B cell (primary cell): ENCODE data around the gene C4orf46. TPM values are rescaled to one million over a fixed set of nuclear protein-coding genes. Genes with fewer than 3 reads are reported as not detected.

Source experiments
- ATAC-seq: fragments of 200-7000 bp; cut with Tn5 transposase; one replicate; pipeline ENCODE4 v1.10.0; 2021; ENCODE audit warnings: low read depth, mild to moderate bottlenecking, moderate number of reproducible peaks, moderate library complexity
- CTCF ChIA-PET: fragments of 350-600 bp; sonication (Branson Sonifier 250); formaldehyde crosslinking; loops from one replicate; lab custom pipeline; 2021; ENCODE audit warnings: antibody characterized with exemption, inconsistent platforms; lab: Charles Lee
- POLR2A ChIA-PET: fragments of 350-600 bp; sonication (Branson Sonifier 250); formaldehyde crosslinking; loops from one replicate; lab custom pipeline; 2021; ENCODE audit warnings: antibody characterized with exemption; lab: Charles Lee
- DNase-seq: peaks from one replicate; pipeline ENCODE4 v3.0.0; 2013
- H2AFZ ChIP-seq: 2 replicates; pipeline ENCODE4 v1.6.1; 2012; ENCODE audit warnings: mild to moderate bottlenecking, low read depth, low read length; ENCODE audit not compliant: insufficient read depth, poor library complexity, severe bottlenecking
- H3K27ac ChIP-seq, 2 donors: 1 replicate in 1 of 2; 2 replicates in 1 of 2; pipeline ENCODE4 v1.5.1; 2012 to 2013; ENCODE audit warnings: low read length in 2 of 2, mild to moderate bottlenecking in 2 of 2, moderate library complexity in 1 of 2
- H3K27me3 ChIP-seq, 4 experiments: fragments of 200-600 bp in 1 of 4; sonication (generic) in 1 of 4; replicated peaks in 1 of 4; 1 replicate in 2 of 4; 2 replicates in 2 of 4; pipeline versions ENCODE4 v1.6.1 to v1.7.0; 2013 to 2016; ENCODE audit warnings: low read length in 3 of 4, mild to moderate bottlenecking in 2 of 4, mixed read lengths in 1 of 4, moderate library complexity in 1 of 4; ENCODE audit not compliant: insufficient read depth in 4 of 4, control insufficient read depth in 3 of 4; ENCODE audit errors: control extremely low read depth in 1 of 4
- H3K36me3 ChIP-seq, 2 experiments: replicated peaks in 1 of 2; 1 replicate in 1 of 2; 2 replicates in 1 of 2; pipeline versions ENCODE4 v1.6.1 to v1.7.1; 2013; ENCODE audit warnings: low read length in 1 of 2; ENCODE audit not compliant: insufficient read depth in 2 of 2, control insufficient read depth in 1 of 2; ENCODE audit errors: control extremely low read depth in 1 of 2, extremely low read depth in 1 of 2
- H3K4me1 ChIP-seq, 2 donors: fragments of 200-600 bp in 1 of 2; sonication (generic) in 1 of 2; 1 replicate in 1 of 2; 2 replicates in 1 of 2; pipeline versions ENCODE4 v1.5.1 to v1.6.1; 2013 to 2017; ENCODE audit warnings: low read length in 2 of 2; ENCODE audit not compliant: control insufficient read depth in 2 of 2, insufficient read depth in 2 of 2
- H3K4me2 ChIP-seq: replicated peaks from 2 replicates; pipeline ENCODE3; 2012; ENCODE audit warnings: mild to moderate bottlenecking, low read depth, low read length; ENCODE audit not compliant: poor library complexity, severe bottlenecking
- H3K4me3 ChIP-seq, 5 experiments: fragments of 200-600 bp in 1 of 5; sonication (generic) in 1 of 5; 1 replicate in 3 of 5; 2 replicates in 2 of 5; pipeline versions ENCODE4 v1.5.1 to v1.7.0; 2011 to 2016; ENCODE audit warnings: low read length in 4 of 5, mild to moderate bottlenecking in 4 of 5, low read depth in 2 of 5, control low read depth in 1 of 5, moderate library complexity in 1 of 5; ENCODE audit not compliant: insufficient read depth in 1 of 5; ENCODE audit errors: control extremely low read depth in 1 of 5, extremely low read depth in 1 of 5
- H3K79me2 ChIP-seq: fragments of 200-600 bp; sonication (generic); one replicate; pipeline ENCODE4 v1.6.0; 2016; ENCODE audit warnings: low read length; ENCODE audit not compliant: control insufficient read depth, insufficient read depth
- H3K9ac ChIP-seq: fragments of 200-600 bp; sonication (generic); 2 replicates; pipeline ENCODE4 v1.6.1; 2017; ENCODE audit warnings: mild to moderate bottlenecking, low read length, moderate library complexity
- H3K9me3 ChIP-seq, 3 donors: one replicate each; pipeline versions ENCODE4 v1.6.1 to v1.7.1; 2013; ENCODE audit warnings: low read length in 2 of 3; ENCODE audit not compliant: control insufficient read depth in 2 of 3, insufficient read depth in 1 of 3; ENCODE audit errors: control extremely low read depth in 1 of 3
- H4K20me1 ChIP-seq: 2 replicates; pipeline ENCODE4 v1.6.0; 2012; ENCODE audit warnings: mild to moderate bottlenecking, low read length; ENCODE audit not compliant: insufficient read depth, control insufficient read depth, poor library complexity, severe bottlenecking
- H3K27ac Mint-ChIP-seq: one replicate; pipeline ENCODE4 v1.8.0; 2021; ENCODE audit warnings: mixed read lengths
- H3K27me3 Mint-ChIP-seq: one replicate; pipeline ENCODE4 v1.8.0; 2021; ENCODE audit warnings: mixed read lengths
- H3K4me1 Mint-ChIP-seq: one replicate; pipeline ENCODE4 v1.8.0; 2021; ENCODE audit warnings: mixed read lengths
- H3K4me3 Mint-ChIP-seq: one replicate; pipeline ENCODE4 v1.8.0; 2021; ENCODE audit warnings: mixed read lengths
- H3K9me3 Mint-ChIP-seq: one replicate; pipeline ENCODE4 v1.8.0; 2022; ENCODE audit warnings: mixed read lengths; ENCODE audit not compliant: insufficient read depth
- CTCF ChIP-seq: fragments of 200-600 bp; IDR thresholded peaks from one replicate; pipeline ENCODE4 v1.8.0; 2022; ENCODE audit warnings: antibody characterized with exemption, mild to moderate bottlenecking
- EZH2 ChIP-seq: IDR thresholded peaks from 2 replicates; pipeline ENCODE4 v1.6.1; 2012; ENCODE audit warnings: borderline replicate concordance, low read depth, mild to moderate bottlenecking, moderate library complexity, low read length; ENCODE audit not compliant: insufficient read depth, poor library complexity, severe bottlenecking
- WGBS: methylation state at CpG from one replicate; pipeline ENCODE4 v1.1.5; 2013; ENCODE audit warnings: missing lambda C conversion rate; ENCODE audit not compliant: insufficient coverage; 5-methylcytosine and 5-hydroxymethylcytosine counted together
- intact Hi-C: fragments of 100-400 bp; cut with micrococcal nuclease; formaldehyde crosslinking; loops from one replicate; pipeline ENCODE4 v1.10.0; 2022
- polyA plus RNA-seq: library from polyadenylated mRNA; depleted of rRNA; stranded (reverse); fragments of >200 nt; gene quantifications from 2 replicates; pipeline ENCODE4 v1.2.3, GENCODE V29; 2012
- total RNA-seq, 2 donors: library from RNA; stranded (reverse); fragments of 120-200 nt in 1 of 2; gene quantifications; 1 replicate in 1 of 2; 2 replicates in 1 of 2; pipeline versions ENCODE4 v1.2.3 to v1.2.4, GENCODE V29; 2013 to 2022

Gene C4orf46
- total and polyA plus RNA-seq, 2 donors (not counting 1 experiment from before 2014, with no cell fraction given): 3.8 to 4.6 TPM

- Histone ChIP-seq H3K27me3 (no peaks in the 10 kb centered on the region), H3K9ac (no peak overlapping the region), H3K27ac (no peak overlapping the region), H3K4me2 (no peak overlapping the region), H3K36me3 (no peaks in the 10 kb centered on the region), H3K9me3 (no peaks in the 10 kb centered on the region), H4K20me1 (no peaks in the 10 kb centered on the region), H3K4me3 (no peak overlapping the region), H3K4me1 (peaks cover 9% of the 10 kb centered on the region in 2 donors), H2AFZ (no peak overlapping the region), H3K79me2 (peaks cover 2% of the 10 kb centered on the region)
- TF ChIP-seq EZH2: no peak
- TF ChIP-seq CTCF: peak; percentile 74
- H3K9me3 Mint-ChIP-seq: no peaks in the 10 kb centered on the region
- intact Hi-C loops: no loop called here
- POLR2A ChIA-PET: no interaction called here
- DNase-seq (peak; percentile 26), ATAC-seq (no peak)
- CTCF ChIA-PET: interaction anchor here (0.9 kb wide), 1 partner anchor 42 kb away, joined by 3 read pairs; no protein-coding TSS in a partner anchor
- no peak overlapping the region for H3K4me3 Mint-ChIP-seq
- WGBS: no CpG with 5 or more reads among the region's 3 CpGs
- H3K27me3 Mint-ChIP-seq: no peaks in the 10 kb centered on the region
- no peak overlapping the region for H3K27ac Mint-ChIP-seq
- peaks cover 16% of the 10 kb centered on the region for H3K4me1 Mint-ChIP-seq
These were observed 4.0 kb downstream of the C4orf46 start for GRCh38 chr4:158667651-158668198.

- no peaks in the 10 kb centered on the region for H3K9me3 ChIP-seq
- H3K27me3 Mint-ChIP-seq: no peaks in the 10 kb centered on the region
- H3K79me2 ChIP-seq: peaks cover 2% of the 10 kb centered on the region
- no peak overlapping the region for H2AFZ ChIP-seq
- no peak for ATAC-seq
- CTCF ChIA-PET: interaction anchor here (0.9 to 1.1 kb wide), 2 partner anchors 12 to 41 kb away, joined by 3 read pairs; no protein-coding TSS in a partner anchor
- TF ChIP-seq CTCF: no peak
- H3K9ac ChIP-seq: no peak overlapping the region
- no peak overlapping the region for H3K27ac ChIP-seq
- no peak overlapping the region for H3K4me2 ChIP-seq
- no peak for DNase-seq
- no CpG with 5 or more reads among the region's 2 CpGs for WGBS
- no peak overlapping the region for H3K27ac Mint-ChIP-seq
- H3K4me3 Mint-ChIP-seq: no peak overlapping the region
- POLR2A ChIA-PET: no interaction called here
- H3K36me3 ChIP-seq: no peaks in the 10 kb centered on the region
- H3K9me3 Mint-ChIP-seq: no peaks in the 10 kb centered on the region
- H3K27me3 ChIP-seq: no peaks in the 10 kb centered on the region
- H4K20me1 ChIP-seq: no peaks in the 10 kb centered on the region
- intact Hi-C loops: no loop called here
- H3K4me1 ChIP-seq: peaks cover 7% of the 10 kb centered on the region in 2 donors
- H3K4me3 ChIP-seq: no peak overlapping the region
- peaks cover 9% of the 10 kb centered on the region for H3K4me1 Mint-ChIP-seq
These were observed 4.8 kb downstream of the C4orf46 start for GRCh38 chr4:158666892-158667291.
